ENCODE data around the gene CTTNBP2.

GRCh38 chr7:117841011-117841410 lies 32.2 kb downstream of the CTTNBP2 start:
- TF ChIP-seq CTCF (IDR thresholded peaks at IDR 0.05) (no peak), EZH2 (IDR thresholded peaks at IDR 0.05) (no peak)
